Measurements from ENCODE around the gene SHANK3. TPM values are rescaled to one million over a fixed set of nuclear protein-coding genes. Genes with fewer than 3 reads are reported as not detected.

Gene SHANK3
- total and polyA plus RNA-seq, 5 experiments from 2014 or later, result 0.05 TPM; not detected in 4

GRCh38 chr22:50684986-50685385 lies 12.4 kb downstream of the SHANK3 start:
- H3K4me1 Mint-ChIP-seq, result peaks cover 0 to 4% (median 1%) of the 10 kb centered on the region in 4 donors
- peaks cover 0 to 5% (median 0%) of the 10 kb centered on the region in 5 donors for H3K27me3 Mint-ChIP-seq
- ATAC-seq, result no peak
- peak in 1 of 10 donors; percentile 5 for DNase-seq
- no peaks in the 10 kb centered on the region for H3K36me3 Mint-ChIP-seq
- POLR2A ChIA-PET, result no interaction called here
- H3K9me3 Mint-ChIP-seq, result no peaks in the 10 kb centered on the region
- H3K27ac Mint-ChIP-seq, result peak overlapping the region in 2 of 10 donors; percentile 46 to 57
- H3K4me3 Mint-ChIP-seq, result no peak overlapping the region

GRCh38 chr22:50686794-50687193 lies 14.2 kb downstream of the SHANK3 start:
- H3K9me3 Mint-ChIP-seq, result peaks cover 0 to 5% (median 0%) of the 10 kb centered on the region in 9 donors
- peak in 1 of 10 donors; percentile 9 for DNase-seq
- H3K4me1 Mint-ChIP-seq, result peaks cover 0 to 4% (median 1%) of the 10 kb centered on the region in 4 donors
- no peak overlapping the region for H3K27ac Mint-ChIP-seq
- H3K36me3 Mint-ChIP-seq, result no peaks in the 10 kb centered on the region
- ATAC-seq, result no peak
- peaks cover 0 to 5% (median 0%) of the 10 kb centered on the region in 5 donors for H3K27me3 Mint-ChIP-seq
- POLR2A ChIA-PET, result no interaction called here
- no peak overlapping the region for H3K4me3 Mint-ChIP-seq

GRCh38 chr22:50687829-50688228 lies 15.2 kb downstream of the SHANK3 start:
- DNase-seq (peak in 1 of 10 donors; percentile 5), ATAC-seq (no peak)
- Mint-ChIP-seq H3K27me3 (peaks cover 0 to 5% (median 0%) of the 10 kb centered on the region in 5 donors), H3K4me3 (no peak overlapping the region), H3K27ac (no peak overlapping the region), H3K36me3 (no peaks in the 10 kb centered on the region), H3K9me3 (peaks cover 0 to 10% (median 2%) of the 10 kb centered on the region in 9 donors), H3K4me1 (peaks cover 0 to 5% (median 2%) of the 10 kb centered on the region in 4 donors)
- POLR2A ChIA-PET, result no interaction called here

- H3K27ac Mint-ChIP-seq, result no peak overlapping the region
- peaks cover 0 to 10% (median 2%) of the 10 kb centered on the region in 9 donors for H3K9me3 Mint-ChIP-seq
- peaks cover 0 to 5% (median 2%) of the 10 kb centered on the region in 4 donors for H3K4me1 Mint-ChIP-seq
- no peaks in the 10 kb centered on the region for H3K36me3 Mint-ChIP-seq
- ATAC-seq, result no peak
- DNase-seq, result no peak
- H3K27me3 Mint-ChIP-seq, result peaks cover 0 to 5% (median 0%) of the 10 kb centered on the region in 5 donors
- no peak overlapping the region for H3K4me3 Mint-ChIP-seq
- POLR2A ChIA-PET, result no interaction called here
These were observed 15.8 kb downstream of the SHANK3 start for GRCh38 chr22:50688448-50688847.

- no peaks in the 10 kb centered on the region for H3K36me3 Mint-ChIP-seq
- ATAC-seq (peak in 1 of 2 donors; percentile 32), DNase-seq (peak in 4 of 10 donors; percentile 26 to 50 (median 38))
- peaks cover 0 to 10% (median 2%) of the 10 kb centered on the region in 9 donors for H3K9me3 Mint-ChIP-seq
- peaks cover 0 to 4% (median under 1%) of the 10 kb centered on the region in 4 donors for H3K4me1 Mint-ChIP-seq
- H3K27ac Mint-ChIP-seq, result no peak overlapping the region
- POLR2A ChIA-PET, result no interaction called here
- peaks cover 0 to 4% (median 0%) of the 10 kb centered on the region in 5 donors for H3K27me3 Mint-ChIP-seq
- H3K4me3 Mint-ChIP-seq, result no peak overlapping the region
These were observed 18.9 kb downstream of the SHANK3 start for GRCh38 chr22:50691521-50691920.

GRCh38 chr22:50693462-50693861 lies 20.8 kb downstream of the SHANK3 start:
- ATAC-seq (no peak), DNase-seq (no peak)
- Mint-ChIP-seq H3K9me3 (peaks cover 0 to 10% (median 2%) of the 10 kb centered on the region in 9 donors), H3K4me1 (peaks cover 0 to 2% (median 0%) of the 10 kb centered on the region in 4 donors), H3K4me3 (no peak overlapping the region), H3K27ac (no peak overlapping the region), H3K27me3 (peaks cover 0 to 4% (median 0%) of the 10 kb centered on the region in 5 donors), H3K36me3 (no peaks in the 10 kb centered on the region)
- POLR2A ChIA-PET, result no interaction called here

GRCh38 chr22:50694099-50694605 lies 21.5 kb downstream of the SHANK3 start:
- DNase-seq (no peak), ATAC-seq (no peak)
- no peak overlapping the region for H3K27ac Mint-ChIP-seq
- H3K27me3 Mint-ChIP-seq, result peaks cover 0 to 4% (median 0%) of the 10 kb centered on the region in 5 donors
- POLR2A ChIA-PET, result no interaction called here
- no peaks in the 10 kb centered on the region for H3K36me3 Mint-ChIP-seq
- H3K9me3 Mint-ChIP-seq, result peaks cover 0 to 10% (median 2%) of the 10 kb centered on the region in 9 donors
- H3K4me3 Mint-ChIP-seq, result no peak overlapping the region
- H3K4me1 Mint-ChIP-seq, result peaks cover 0 to 3% (median 0%) of the 10 kb centered on the region in 4 donors

- Mint-ChIP-seq H3K36me3 (no peaks in the 10 kb centered on the region), H3K27ac (no peak overlapping the region), H3K9me3 (peaks cover 0 to 10% (median 2%) of the 10 kb centered on the region in 9 donors), H3K4me3 (no peak overlapping the region), H3K27me3 (peaks cover 0 to 4% (median 0%) of the 10 kb centered on the region in 5 donors), H3K4me1 (peaks cover 0 to 3% (median 0%) of the 10 kb centered on the region in 4 donors)
- POLR2A ChIA-PET, result no interaction called here
- ATAC-seq (no peak), DNase-seq (peak in 1 of 10 donors; percentile 44)
These were observed 22.3 kb downstream of the SHANK3 start for GRCh38 chr22:50694766-50695420.

- H3K27me3 Mint-ChIP-seq, result peaks cover 0 to 4% (median 0%) of the 10 kb centered on the region in 5 donors
- no peak for ATAC-seq
- peaks cover 0 to 10% (median 2%) of the 10 kb centered on the region in 9 donors for H3K9me3 Mint-ChIP-seq
- DNase-seq, result peak in 1 of 10 donors; percentile 43
- no peak overlapping the region for H3K4me3 Mint-ChIP-seq
- POLR2A ChIA-PET, result no interaction called here
- no peak overlapping the region for H3K27ac Mint-ChIP-seq
- H3K4me1 Mint-ChIP-seq, result peaks cover 0 to 3% (median 0%) of the 10 kb centered on the region in 4 donors
- no peaks in the 10 kb centered on the region for H3K36me3 Mint-ChIP-seq
These were observed 23.0 kb downstream of the SHANK3 start for GRCh38 chr22:50695421-50696250.

- DNase-seq (peak in 1 of 10 donors; percentile 57), ATAC-seq (no peak)
- no peak overlapping the region for H3K4me3 Mint-ChIP-seq
- H3K36me3 Mint-ChIP-seq, result no peaks in the 10 kb centered on the region
- POLR2A ChIA-PET, result no interaction called here
- peaks cover 0 to 4% (median 0%) of the 10 kb centered on the region in 5 donors for H3K27me3 Mint-ChIP-seq
- peaks cover 0 to 3% (median 0%) of the 10 kb centered on the region in 4 donors for H3K4me1 Mint-ChIP-seq
- H3K27ac Mint-ChIP-seq, result no peak overlapping the region
- peaks cover 0 to 10% (median 2%) of the 10 kb centered on the region in 9 donors for H3K9me3 Mint-ChIP-seq
These were observed 23.7 kb downstream of the SHANK3 start for GRCh38 chr22:50696251-50696798.

- H3K36me3 Mint-ChIP-seq, result no peaks in the 10 kb centered on the region
- peaks cover 0 to 4% (median 1%) of the 10 kb centered on the region in 9 donors for H3K9me3 Mint-ChIP-seq
- peaks cover 0 to 4% (median 0%) of the 10 kb centered on the region in 5 donors for H3K27me3 Mint-ChIP-seq
- POLR2A ChIA-PET, result no interaction called here
- no peak overlapping the region for H3K27ac Mint-ChIP-seq
- ATAC-seq (no peak), DNase-seq (peak in 1 of 10 donors; percentile 31)
- no peak overlapping the region for H3K4me3 Mint-ChIP-seq
- H3K4me1 Mint-ChIP-seq, result peaks cover 2 to 3% (median 3%) of the 10 kb centered on the region in 4 donors
These were observed 24.4 kb downstream of the SHANK3 start for GRCh38 chr22:50696799-50697561.
